AG04450 (cell line): Measurements from ENCODE around the gene PDE2A. TPM values are rescaled to one million over a fixed set of nuclear protein-coding genes. Genes with fewer than 3 reads are reported as not detected.

Source experiments
- CTCF ChIA-PET: fragments of 300-600, 350-600 bp; formaldehyde crosslinking; extraction: SDS; loops from one replicate; lab custom pipeline; 2022; ENCODE audit warnings: antibody characterized with exemption, inconsistent platforms; lab: Charles Lee
- POLR2A ChIA-PET: fragments of 350-600 bp; formaldehyde crosslinking; extraction: SDS; loops from one replicate; lab custom pipeline; 2021; ENCODE audit warnings: antibody characterized with exemption, inconsistent platforms; lab: Yijun Ruan, JAX
- DNase-seq: peaks from one replicate; pipeline ENCODE4 v3.0.0-alpha.2; 2011; ENCODE audit warnings: low read depth, low spot score
- H3K27ac ChIP-seq: one replicate; pipeline ENCODE4 v1.5.1; 2012; ENCODE audit warnings: low read depth, low read length, control low read depth
- H3K27me3 ChIP-seq: one replicate; pipeline ENCODE4 v1.6.0; 2012; ENCODE audit warnings: low read length; ENCODE audit not compliant: control insufficient read depth, insufficient read depth
- H3K4me3 ChIP-seq: 2 replicates; pipeline ENCODE4 v1.5.1; 2011; ENCODE audit warnings: mild to moderate bottlenecking, low read depth, low read length, control low read depth
- H3K9me3 ChIP-seq: 2 replicates; pipeline ENCODE4 v1.5.1; 2012; ENCODE audit warnings: low read length; ENCODE audit not compliant: control insufficient read depth, insufficient read depth
- CTCF ChIP-seq: IDR thresholded peaks from 2 replicates; pipeline ENCODE4 v1.5.1; 2011; ENCODE audit warnings: low read depth, low read length, control low read depth, inconsistent platforms
- polyA plus RNA-seq: library from polyadenylated mRNA; depleted of rRNA; stranded (reverse); fragments of >200 nt; gene quantifications from 2 replicates; pipeline ENCODE4 v1.2.3, GENCODE V29; 2011

PDE2A gene
- polyA plus RNA-seq, 1 experiment: 0.02 TPM

DNA sequence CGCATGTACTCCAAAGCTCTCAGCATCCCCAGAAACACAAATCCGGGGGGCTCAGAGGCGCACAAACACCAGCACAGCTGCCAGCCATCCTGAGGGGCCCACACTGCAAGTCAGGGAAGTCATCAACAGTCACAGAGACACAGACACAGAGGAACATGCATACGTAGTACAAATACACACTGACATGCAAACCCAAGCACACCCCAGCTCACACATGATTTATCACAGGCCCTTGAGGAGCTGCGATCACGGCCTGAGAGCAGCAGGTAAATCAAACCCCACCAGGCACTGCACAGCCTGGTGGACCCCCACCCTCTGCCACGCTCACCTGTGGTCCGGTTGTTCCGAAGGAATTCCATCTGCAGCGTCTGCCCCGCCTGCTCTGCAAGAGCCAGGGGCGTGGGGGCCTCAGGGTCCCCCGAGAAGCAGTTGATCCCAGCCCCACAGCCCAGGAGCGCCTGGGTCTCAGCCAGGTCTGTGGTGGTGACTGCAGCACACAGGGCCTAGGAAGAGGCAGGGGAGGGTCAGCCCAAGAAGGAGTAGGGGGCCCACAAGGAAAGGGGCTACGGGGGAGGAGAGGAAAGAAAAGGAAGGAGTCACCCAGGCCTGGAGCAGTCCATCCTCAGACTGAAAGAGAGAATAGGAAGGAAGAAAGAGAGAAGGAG, 28.5 kb upstream of the PDE2A start:
- CTCF ChIA-PET: interaction anchor here (0.7 to 2.5 kb wide), 5 partner anchors 18 to 241 kb away, joined by 3 to 8 read pairs (median 5); no protein-coding TSS in a partner anchor
- no peak overlapping the region for H3K4me3 ChIP-seq

DNA sequence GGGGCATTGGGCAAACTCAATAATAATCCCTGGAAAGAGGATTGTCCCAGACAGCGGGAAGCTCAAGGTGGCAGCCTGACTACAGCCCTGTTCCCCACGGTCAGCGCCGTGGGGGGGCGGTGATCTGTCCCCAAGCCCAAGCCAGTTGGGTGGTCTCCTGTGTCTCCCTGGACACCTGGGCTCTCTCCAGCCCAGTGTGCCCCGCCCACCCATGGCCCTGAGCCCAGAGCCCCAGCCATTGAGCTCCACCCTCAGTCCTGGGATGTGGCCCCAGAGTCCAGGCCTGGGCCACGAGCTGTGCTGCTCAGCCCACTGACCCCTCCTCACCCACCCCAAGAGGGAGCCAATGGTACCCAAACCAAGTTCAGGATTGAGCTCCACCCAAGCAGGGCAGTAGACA, 27.9 kb upstream of the PDE2A start:
- no peak for DNase-seq
- ChIA-PET POLR2A (no interaction called here), CTCF (interaction anchor here (0.9 to 2.5 kb wide), 4 partner anchors 18 to 476 kb away, joined by 3 to 8 read pairs (median 4); no protein-coding TSS in a partner anchor)
- no peaks in the 10 kb centered on the region; the same call in 1 of the 2 replicates for H3K9me3 ChIP-seq
- TF ChIP-seq CTCF: no peak
- H3K27ac ChIP-seq: no peak overlapping the region
- no peaks in the 10 kb centered on the region for H3K27me3 ChIP-seq
- H3K4me3 ChIP-seq: no peak overlapping the region

More for the DNA sequence above, 28.5 kb upstream of the PDE2A start:
- DNase-seq: no peak
- POLR2A ChIA-PET: interaction anchor here (1.0 kb wide), 1 partner anchor 26 kb away, joined by 3 read pairs; no protein-coding TSS in a partner anchor
- Histone ChIP-seq H3K9me3 (no peaks in the 10 kb centered on the region; the same call in 1 of the 2 replicates), H3K27me3 (no peaks in the 10 kb centered on the region), H3K27ac (no peak overlapping the region)
- no peak for TF ChIP-seq CTCF

DNA sequence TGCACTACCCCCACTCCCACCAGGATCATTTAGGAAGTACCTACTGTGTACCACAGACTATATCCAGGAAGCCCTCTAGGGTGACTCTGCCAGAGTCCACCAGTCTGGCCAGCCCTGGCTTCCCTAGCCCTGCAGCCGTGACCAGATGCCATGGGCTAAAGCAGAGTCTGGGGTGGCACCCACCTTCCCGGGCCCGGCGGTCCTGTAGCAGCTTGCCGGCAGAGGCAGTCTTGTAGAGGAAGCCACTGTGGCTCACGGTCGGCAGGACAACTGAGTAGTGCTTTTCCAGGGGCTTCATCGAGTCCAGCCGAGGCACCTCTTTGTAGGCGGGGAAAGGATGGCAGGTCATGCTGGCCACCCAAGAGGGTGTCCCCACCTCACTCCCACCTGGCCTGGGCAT, 27.2 kb upstream of the PDE2A start:
- CTCF ChIA-PET: interaction anchor here (0.9 to 1.5 kb wide), 2 partner anchors 17 to 477 kb away, joined by 3 to 5 read pairs; no protein-coding TSS in a partner anchor
- TF ChIP-seq CTCF: no peak
- Histone ChIP-seq H3K27me3 (no peaks in the 10 kb centered on the region), H3K4me3 (no peak overlapping the region), H3K27ac (no peak overlapping the region), H3K9me3 (no peaks in the 10 kb centered on the region; the same call in 1 of the 2 replicates)
- no peak for DNase-seq
- POLR2A ChIA-PET: no interaction called here

DNA sequence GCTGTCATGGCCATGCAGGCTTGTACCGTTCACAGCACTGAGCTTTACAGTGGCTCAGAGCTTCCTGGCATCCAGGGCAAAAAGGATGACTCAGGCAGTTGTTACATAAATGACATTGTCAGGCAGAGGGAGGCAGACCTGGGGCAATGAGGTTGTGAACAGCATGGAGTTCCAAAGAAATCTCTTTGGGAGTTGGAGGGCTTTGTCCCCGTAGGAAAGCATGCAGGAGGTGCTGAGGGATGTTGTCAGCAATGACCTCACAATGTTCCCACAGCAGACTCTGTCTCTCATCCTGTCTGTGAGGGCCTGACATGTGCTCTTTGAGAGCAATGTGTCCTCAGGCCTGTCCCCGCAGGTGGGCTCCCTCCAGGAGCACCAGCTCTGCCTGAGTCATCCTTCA, 25.9 kb upstream of the PDE2A start:
- no peak overlapping the region for H3K4me3 ChIP-seq
- no peaks in the 10 kb centered on the region; the same call in 1 of the 2 replicates for H3K9me3 ChIP-seq
- DNase-seq: no peak
- POLR2A ChIA-PET: interaction anchor here (0.6 kb wide), 1 partner anchor 234 kb away, joined by 4 read pairs; no protein-coding TSS in a partner anchor
- TF ChIP-seq CTCF: no peak
- CTCF ChIA-PET: interaction anchor here (2.4 kb wide), 1 partner anchor 16 kb away, joined by 10 read pairs; no protein-coding TSS in a partner anchor
- H3K27ac ChIP-seq: no peak overlapping the region
- H3K27me3 ChIP-seq: no peaks in the 10 kb centered on the region

GRCh38 chr11:72697814-72698213, 23.6 kb upstream of the PDE2A start:
- H3K4me3 ChIP-seq: no peak overlapping the region
- no peak for DNase-seq
- H3K27ac ChIP-seq: no peak overlapping the region
- no peaks in the 10 kb centered on the region for H3K27me3 ChIP-seq
- ChIA-PET POLR2A (no interaction called here), CTCF (no interaction called here)
- TF ChIP-seq CTCF: no peak
- H3K9me3 ChIP-seq: no peaks in the 10 kb centered on the region; the same call in 1 of the 2 replicates
